GM13976 (cell line): Measurements from ENCODE around the gene FHL5.
"Not testable (repeated sequence)": the region's sequence is repeated elsewhere in the genome, so short reads cannot be mapped to it uniquely, and the experiment has no call there.

Source experiments
- DNase-seq: peaks from one replicate; pipeline ENCODE4 v3.0.0; 2012; ENCODE audit warnings: low spot score
- in situ Hi-C: fragments of 300-500 bp; cut with MboI; formaldehyde crosslinking; loops from one replicate; pipeline ENCODE4 v1.12.0; 2022; ENCODE audit warnings: low sequenced_read_pairs, mixed read lengths, inconsistent platforms; ENCODE audit not compliant: unreplicated experiment
- TF ChIP-seq, protein P1 (sequence below): IDR thresholded peaks from 2 replicates; pipeline ENCODE4 v1.5.1; 2012; ENCODE audit warnings: borderline replicate concordance, mild to moderate bottlenecking; ENCODE audit not compliant: insufficient read depth; ENCODE audit errors: extremely low read depth, missing control alignments, control extremely low read depth

FHL5 gene

DNA sequence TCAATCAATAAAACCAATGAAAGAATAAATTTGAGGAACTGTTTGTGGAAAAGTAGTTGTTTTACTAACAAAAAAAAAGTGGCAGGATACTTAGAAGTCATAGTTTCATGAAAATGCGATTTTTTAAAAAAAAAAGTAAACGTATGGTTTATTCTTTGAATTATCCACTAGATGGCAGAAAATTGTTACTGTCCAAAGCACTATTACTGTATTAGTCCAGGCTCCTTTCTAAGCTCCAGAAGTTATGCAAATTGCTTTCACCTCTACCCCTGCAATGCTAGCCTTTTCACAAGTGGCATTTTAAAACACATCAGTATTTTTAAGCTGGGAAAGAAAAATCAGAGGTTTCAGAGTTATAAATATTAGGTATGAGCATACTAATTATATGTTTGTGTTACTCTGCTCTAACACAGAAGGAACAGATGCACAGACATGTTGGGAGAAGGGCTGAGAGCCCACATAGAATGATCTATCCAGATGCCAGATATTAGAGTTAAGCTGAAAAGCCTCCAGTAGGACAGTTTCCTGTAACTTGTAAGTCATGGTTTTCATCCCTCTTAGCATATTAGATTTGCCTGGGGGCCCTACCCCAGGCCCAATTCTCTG lies 63.9 kb downstream of the FHL5 start:
- DNase-seq = peak; percentile 46
- in situ Hi-C loops = loop anchor here (5.0 to 25.0 kb wide), 2 partner anchors 260 to 430 kb away; partner anchors contain the start of gene NDUFAF4
- TF ChIP-seq, protein P1, sequence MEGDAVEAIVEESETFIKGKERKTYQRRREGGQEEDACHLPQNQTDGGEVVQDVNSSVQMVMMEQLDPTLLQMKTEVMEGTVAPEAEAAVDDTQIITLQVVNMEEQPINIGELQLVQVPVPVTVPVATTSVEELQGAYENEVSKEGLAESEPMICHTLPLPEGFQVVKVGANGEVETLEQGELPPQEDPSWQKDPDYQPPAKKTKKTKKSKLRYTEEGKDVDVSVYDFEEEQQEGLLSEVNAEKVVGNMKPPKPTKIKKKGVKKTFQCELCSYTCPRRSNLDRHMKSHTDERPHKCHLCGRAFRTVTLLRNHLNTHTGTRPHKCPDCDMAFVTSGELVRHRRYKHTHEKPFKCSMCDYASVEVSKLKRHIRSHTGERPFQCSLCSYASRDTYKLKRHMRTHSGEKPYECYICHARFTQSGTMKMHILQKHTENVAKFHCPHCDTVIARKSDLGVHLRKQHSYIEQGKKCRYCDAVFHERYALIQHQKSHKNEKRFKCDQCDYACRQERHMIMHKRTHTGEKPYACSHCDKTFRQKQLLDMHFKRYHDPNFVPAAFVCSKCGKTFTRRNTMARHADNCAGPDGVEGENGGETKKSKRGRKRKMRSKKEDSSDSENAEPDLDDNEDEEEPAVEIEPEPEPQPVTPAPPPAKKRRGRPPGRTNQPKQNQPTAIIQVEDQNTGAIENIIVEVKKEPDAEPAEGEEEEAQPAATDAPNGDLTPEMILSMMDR = peak; percentile 10

DNA sequence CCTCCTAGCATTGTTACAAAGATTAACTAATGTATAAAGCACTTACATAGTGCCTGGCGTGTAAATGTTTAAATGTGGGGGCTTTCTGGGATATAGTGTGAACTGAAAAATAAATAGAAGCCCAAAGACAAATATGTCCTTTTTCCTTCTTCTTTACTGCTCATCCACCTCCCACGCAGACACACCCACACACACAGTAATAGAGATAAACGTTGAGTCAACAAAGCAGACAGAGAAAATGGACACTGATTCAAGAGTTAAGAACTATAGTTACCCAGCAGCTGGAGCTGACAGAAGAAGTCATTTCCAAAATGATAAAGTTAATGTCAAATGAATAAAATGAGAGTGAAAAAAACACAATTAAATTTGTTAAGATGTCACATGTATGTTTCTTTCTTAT lies 68.3 kb downstream of the FHL5 start:
- in situ Hi-C loops = loop anchor here (25.0 kb wide), 1 partner anchor 256 kb away; the partner anchor contains the start of gene NDUFAF4
- TF ChIP-seq, protein P1 = no peak
- no peak for DNase-seq

DNA sequence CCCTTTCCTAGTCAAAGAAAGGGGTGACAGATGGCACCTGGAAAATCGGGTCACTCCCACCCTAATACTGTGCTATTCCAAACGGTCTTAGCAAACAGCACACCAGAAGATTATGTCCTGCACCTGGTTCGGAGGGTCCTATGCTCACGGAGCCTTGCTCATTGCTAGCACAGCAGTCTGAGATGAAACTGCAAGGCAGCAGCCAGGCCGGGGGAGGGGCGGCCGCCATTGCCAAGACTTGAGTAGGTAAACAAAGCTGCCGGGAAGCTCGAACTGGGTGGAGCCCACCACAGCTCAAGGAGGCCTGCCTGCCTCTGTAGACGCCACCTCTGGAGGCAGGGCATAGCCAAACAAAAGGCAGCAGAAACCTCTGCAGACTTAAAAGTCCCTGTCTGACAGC lies 75.1 kb downstream of the FHL5 start:
- in situ Hi-C loops = loop anchor here (25.0 kb wide), 1 partner anchor 249 kb away; the partner anchor contains the start of gene NDUFAF4
- DNase-seq = not testable (repeated sequence)

DNA sequence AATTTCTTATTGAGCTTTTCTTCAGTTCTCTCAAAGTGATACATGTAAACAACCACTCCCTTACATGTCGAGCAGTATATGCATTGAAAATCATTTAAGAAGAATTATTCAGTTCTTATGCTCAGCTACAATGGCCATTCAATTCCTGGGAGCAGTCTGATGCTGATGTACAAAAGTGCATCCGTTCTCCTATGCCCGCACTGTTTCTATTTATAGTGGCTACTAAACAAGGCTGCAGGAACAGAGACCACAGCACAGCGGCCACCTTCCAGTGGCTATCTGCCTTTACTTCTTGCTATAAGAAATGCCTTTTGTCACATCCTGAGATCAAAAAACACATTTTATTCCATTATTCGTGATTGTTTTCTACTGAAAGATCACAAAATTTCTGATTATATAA lies 82.2 kb downstream of the FHL5 start:
- in situ Hi-C loops = loop anchor here (25.0 kb wide), 1 partner anchor 242 kb away; the partner anchor contains the start of gene NDUFAF4
- TF ChIP-seq, protein P1 = no peak
- no peak for DNase-seq

DNA sequence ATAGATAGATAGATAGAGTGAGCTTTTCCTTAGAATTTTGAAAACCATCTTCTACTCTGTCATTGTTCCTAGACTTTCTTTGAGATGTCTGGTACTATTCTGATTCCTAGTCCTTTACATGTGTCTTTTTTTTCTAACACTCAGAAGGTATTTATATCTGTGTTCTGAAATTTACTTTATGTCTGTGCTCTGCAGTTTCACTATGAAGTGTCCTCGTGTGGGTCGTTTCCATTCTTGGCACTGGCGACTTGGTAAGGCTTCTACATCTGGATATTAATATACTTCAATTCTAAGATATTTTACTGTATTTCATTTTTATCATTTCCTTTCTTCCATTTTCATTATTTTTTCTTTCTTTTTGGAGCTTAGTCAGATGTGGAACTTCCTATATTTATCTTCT lies 87.0 kb downstream of the FHL5 start:
- DNase-seq = peak; percentile 16
- in situ Hi-C loops = loop anchor here (25.0 kb wide), 1 partner anchor 237 kb away; the partner anchor contains the start of gene NDUFAF4
- TF ChIP-seq, protein P1 = no peak

DNA sequence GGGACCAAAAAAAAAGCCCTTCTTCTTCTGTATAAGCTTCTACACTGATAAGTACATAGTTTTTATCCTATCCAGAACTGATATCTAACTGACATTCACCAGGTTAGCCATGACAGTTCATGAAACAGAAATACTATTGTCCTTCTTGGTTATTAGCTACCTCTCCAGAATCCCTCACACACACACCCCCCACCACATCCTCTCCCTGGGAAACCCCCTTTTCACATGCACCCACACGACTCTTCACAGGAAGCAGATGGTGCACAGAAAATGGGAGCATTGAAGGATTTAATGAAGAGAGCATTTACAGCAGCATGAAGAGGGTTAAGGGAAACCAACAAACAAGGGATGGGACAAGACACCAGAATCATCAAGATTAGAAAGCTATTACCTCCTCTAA lies 88.9 kb downstream of the FHL5 start:
- in situ Hi-C loops = no loop called here

DNA sequence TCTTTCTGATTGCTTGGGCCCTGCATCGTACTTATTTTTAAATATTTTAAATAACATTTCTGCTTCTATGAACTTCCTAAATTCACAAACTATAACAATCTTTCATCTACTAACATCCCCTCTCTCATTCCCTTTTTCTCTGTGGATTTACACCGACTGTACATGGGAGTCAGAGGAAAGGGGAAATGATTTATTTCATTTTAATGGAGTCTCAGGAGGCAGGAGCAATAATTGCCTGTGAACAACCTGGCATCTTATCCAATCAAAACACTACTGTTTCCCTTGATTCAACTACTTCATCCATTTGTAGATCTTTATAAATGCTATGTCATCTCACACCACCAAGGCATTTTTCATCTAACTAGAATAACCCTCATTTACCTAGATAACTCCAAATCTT lies 89.6 kb downstream of the FHL5 start:
- TF ChIP-seq, protein P1 = no peak
- in situ Hi-C loops = no loop called here
- DNase-seq = no peak

More for the DNA sequence above, 88.9 kb downstream of the FHL5 start:
- TF ChIP-seq, protein P1 = no peak
- peak; percentile 15 for DNase-seq
